Activated CD4-positive, alpha-beta memory T cell treated with anti-CD3 and anti-CD28 coated beads for 36 hours (primary cell): ENCODE results near the gene TGFBR3L. TPM values are rescaled to one million over a fixed set of nuclear protein-coding genes. Genes with fewer than 3 reads are reported as not detected.

Experiments used
- CTCF ChIA-PET: fragments of 350-600 bp; sonication (Branson Sonifier 250); formaldehyde crosslinking; loops from one replicate; lab custom pipeline; 2021; ENCODE audit warnings: antibody characterized with exemption, inconsistent platforms; lab: Charles Lee
- POLR2A ChIA-PET: fragments of 350-600 bp; sonication (Branson Sonifier 250); formaldehyde crosslinking; loops from one replicate; lab custom pipeline; 2021; ENCODE audit warnings: antibody characterized with exemption; lab: Charles Lee
- DNase-seq: peaks from one replicate; pipeline ENCODE4 v3.0.0-alpha.2; 2020
- H3K27ac Mint-ChIP-seq: one replicate; pipeline ENCODE4 v1.8.0; 2021; ENCODE audit warnings: mixed read lengths
- H3K27me3 Mint-ChIP-seq: one replicate; pipeline ENCODE4 v1.8.0; 2021; ENCODE audit warnings: mixed read lengths
- H3K36me3 Mint-ChIP-seq: one replicate; pipeline ENCODE4 v1.8.0; 2021; ENCODE audit warnings: mixed read lengths
- H3K4me1 Mint-ChIP-seq: one replicate; pipeline ENCODE4 v1.8.0; 2021; ENCODE audit warnings: low read depth, mixed read lengths
- H3K4me3 Mint-ChIP-seq: one replicate; pipeline ENCODE4 v1.8.0; 2021; ENCODE audit warnings: mild to moderate bottlenecking, mixed read lengths
- H3K9me3 Mint-ChIP-seq: one replicate; pipeline ENCODE4 v1.8.0; 2021; ENCODE audit warnings: mixed read lengths
- intact Hi-C: fragments of 100-400 bp; cut with micrococcal nuclease; formaldehyde crosslinking; loops from one replicate; pipeline ENCODE4 v1.15.1; 2023
- total RNA-seq, 2 experiments: library from RNA; stranded (reverse); gene quantifications; one replicate each; pipeline ENCODE4 v1.2.3, GENCODE V29; 2021

The TGFBR3L gene
- total RNA-seq, 2 experiments from 2014 or later = 4.4 to 4.6 TPM

DNA sequence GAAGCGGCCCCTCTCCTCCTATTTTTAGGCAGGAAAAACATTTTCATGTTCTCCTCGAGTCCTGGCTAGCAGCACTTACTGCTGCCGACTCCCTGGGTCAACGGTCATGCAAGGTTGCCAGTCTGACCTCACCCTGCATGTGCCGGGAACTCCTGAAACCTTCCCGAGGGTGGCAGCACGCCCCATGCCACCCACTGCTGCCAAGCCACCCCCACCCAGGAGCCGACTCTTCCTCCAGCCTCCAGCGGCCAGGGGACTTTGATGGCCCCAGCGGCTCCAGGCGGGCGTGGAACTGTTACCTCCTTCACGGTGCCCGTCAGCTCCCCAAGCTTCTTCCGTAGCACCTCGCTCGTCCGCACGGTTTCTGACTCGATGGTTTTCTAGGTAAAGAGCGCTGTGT lies 20.1 kb downstream of the TGFBR3L start:
- Mint-ChIP-seq H3K27me3 (no peaks in the 10 kb centered on the region), H3K4me3 (no peak overlapping the region), H3K36me3 (peaks cover 23% of the 10 kb centered on the region), H3K9me3 (no peaks in the 10 kb centered on the region), H3K4me1 (peaks cover 4% of the 10 kb centered on the region), H3K27ac (no peak overlapping the region)
- CTCF ChIA-PET = no interaction called here
- no peak for DNase-seq
- POLR2A ChIA-PET = no interaction called here
- intact Hi-C loops = no loop called here

- CTCF ChIA-PET = interaction anchor here (1.7 kb wide), 1 partner anchor 12 kb away, joined by 5 read pairs; no protein-coding TSS in a partner anchor
- Mint-ChIP-seq H3K4me3 (no peak overlapping the region), H3K27me3 (no peaks in the 10 kb centered on the region), H3K9me3 (no peaks in the 10 kb centered on the region), H3K27ac (no peak overlapping the region), H3K36me3 (peaks cover 17% of the 10 kb centered on the region), H3K4me1 (peaks cover 38% of the 10 kb centered on the region)
- intact Hi-C loops = loop anchor here (5.0 kb wide), 2 partner anchors 111 to 131 kb away; partner anchors contain the start of gene CCL25
- DNase-seq = no peak
- POLR2A ChIA-PET = no interaction called here
Measured at GRCh38 chr19:7940841-7941240, 26.2 kb downstream of the TGFBR3L start.

DNA sequence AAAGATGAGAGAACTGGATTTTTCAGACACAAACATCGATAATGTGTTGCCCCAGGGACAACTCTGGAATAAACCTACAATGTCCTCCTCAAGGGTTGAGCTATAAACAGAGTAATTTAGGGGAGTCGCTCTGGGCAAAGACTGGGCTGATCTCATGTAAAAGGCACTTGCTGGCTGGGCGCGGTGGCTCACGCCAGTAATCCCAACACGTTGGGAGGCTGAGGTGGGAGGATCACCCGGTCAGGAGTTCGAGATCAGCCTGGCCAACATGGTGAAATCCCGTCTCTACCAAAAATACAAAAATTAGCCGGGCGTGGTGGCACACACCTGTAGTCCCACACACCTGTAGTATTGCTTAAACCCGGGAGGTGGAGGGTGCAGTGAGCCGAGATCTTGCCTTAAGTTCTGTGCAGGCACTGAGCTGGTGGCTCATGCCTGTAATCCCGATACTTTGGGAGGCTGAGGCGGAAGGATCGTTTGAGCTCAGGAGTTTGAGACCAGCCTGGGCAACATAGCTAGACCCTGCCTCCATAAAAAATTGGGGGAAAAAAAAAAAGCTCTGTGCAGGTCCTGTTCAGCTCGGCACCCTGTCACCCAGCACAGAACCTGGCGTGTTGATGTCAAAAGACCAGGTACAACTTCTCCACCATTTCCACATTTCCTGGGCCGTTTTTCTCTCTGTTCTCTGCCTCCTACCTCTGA lies 27.4 kb downstream of the TGFBR3L start:
- H3K9me3 Mint-ChIP-seq = no peaks in the 10 kb centered on the region
- peak overlapping the region; percentile 92 for H3K4me3 Mint-ChIP-seq
- H3K27me3 Mint-ChIP-seq = no peaks in the 10 kb centered on the region
- intact Hi-C loops = loop anchor here (5.0 kb wide), 2 partner anchors 110 to 130 kb away; partner anchors contain the start of gene CCL25
- ChIA-PET POLR2A (interaction anchor here (0.7 kb wide), 1 partner anchor 359 kb away, joined by 3 read pairs; no protein-coding TSS in a partner anchor), CTCF (interaction anchor here (0.7 to 2.5 kb wide), 2 partner anchors 15 to 374 kb away, joined by 4 to 13 read pairs; no protein-coding TSS in a partner anchor)
- H3K27ac Mint-ChIP-seq = peak overlapping the region; percentile 23
- H3K4me1 Mint-ChIP-seq = peaks cover 38% of the 10 kb centered on the region
- DNase-seq = no peak
- peaks cover 13% of the 10 kb centered on the region for H3K36me3 Mint-ChIP-seq

GRCh38 chr19:7942981-7943443 lies 28.4 kb downstream of the TGFBR3L start:
- CTCF ChIA-PET = interaction anchor here (0.6 to 3.4 kb wide), 19 partner anchors 9 to 841 kb away, joined by 3 to 46 read pairs (median 11); partner anchors contain the start of genes ELAVL1, HNRNPM, MAP2K7 and SNAPC2
- Mint-ChIP-seq H3K36me3 (peaks cover 13% of the 10 kb centered on the region), H3K4me1 (peaks cover 38% of the 10 kb centered on the region), H3K27ac (peak overlapping the region; percentile 98), H3K4me3 (peak overlapping the region; percentile 92), H3K9me3 (no peaks in the 10 kb centered on the region), H3K27me3 (no peaks in the 10 kb centered on the region)
- intact Hi-C loops = loop anchor here (1.0 to 5.0 kb wide), 5 partner anchors 23 to 378 kb away; partner anchors contain the start of genes CCL25, MAP2K7, NDUFA7 and RPS28
- DNase-seq = no peak
- POLR2A ChIA-PET = interaction anchor here (0.7 to 2.1 kb wide), 14 partner anchors 9 to 380 kb away, joined by 3 to 10 read pairs (median 5); partner anchors contain the start of genes ELAVL1, MAP2K7, PET100 and XAB2

GRCh38 chr19:7943444-7944176 lies 29.0 kb downstream of the TGFBR3L start, which contains the start of gene TIMM44:
TSS of gene TIMM44 (minus strand) at chr19:7943666. CDS start at chr19:7943651, 15 bp downstream.
- peak; percentile 99 for DNase-seq
- no peaks in the 10 kb centered on the region for H3K9me3 Mint-ChIP-seq
- H3K27ac Mint-ChIP-seq = peak within 1 kb of the TSS; percentile 98
- ChIA-PET POLR2A (interaction anchor here (0.6 to 2.1 kb wide), 16 partner anchors 8 to 379 kb away, joined by 3 to 10 read pairs (median 5); partner anchors contain the start of genes ELAVL1, MAP2K7, PET100 and XAB2), CTCF (interaction anchor here (0.6 to 3.4 kb wide), 36 partner anchors 8 to 841 kb away, joined by 3 to 46 read pairs (median 6); partner anchors contain the start of genes ELAVL1, HNRNPM, MAP2K7 and SNAPC2)
- peaks cover 13% of the 10 kb centered on the region for H3K36me3 Mint-ChIP-seq
- H3K4me1 Mint-ChIP-seq = peaks cover 38% of the 10 kb centered on the region
- intact Hi-C loops = loop anchor here (1.0 to 5.0 kb wide), 7 partner anchors 23 to 378 kb away; partner anchors contain the start of genes CCL25, MAP2K7, NDUFA7 and RPS28
- H3K4me3 Mint-ChIP-seq = peak within 1 kb of the TSS; percentile 92
- H3K27me3 Mint-ChIP-seq = no peaks in the 10 kb centered on the region

DNA sequence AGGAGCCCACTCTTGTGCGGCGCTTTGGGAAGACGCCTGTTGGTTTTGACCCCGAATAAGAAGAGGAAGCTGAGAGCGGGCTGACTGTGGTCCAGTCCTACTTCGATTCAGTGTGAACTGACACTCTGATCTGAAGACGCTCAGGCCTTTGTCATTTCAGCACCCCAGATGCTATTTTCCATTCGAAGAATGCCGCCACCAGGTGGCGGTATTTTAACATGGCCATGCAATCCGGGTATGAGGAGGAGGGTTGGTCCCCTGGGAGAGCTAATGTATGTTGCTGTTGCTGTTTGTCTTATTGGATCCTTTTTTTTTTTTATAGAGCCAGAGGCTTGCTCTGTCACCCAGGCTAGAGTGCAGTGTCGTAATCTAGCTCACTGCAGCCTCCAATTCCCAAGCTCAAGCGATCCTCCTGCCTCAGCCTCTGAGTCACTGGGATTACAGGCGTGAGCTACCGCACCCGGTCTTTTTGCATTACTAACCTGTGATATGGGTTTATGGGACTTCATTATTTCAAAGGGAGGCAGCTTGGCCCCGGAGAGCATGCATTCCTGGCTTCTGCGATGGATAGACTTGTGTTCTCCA lies 29.6 kb downstream of the TGFBR3L start:
- H3K4me3 Mint-ChIP-seq = peak overlapping the region; percentile 92

DNA sequence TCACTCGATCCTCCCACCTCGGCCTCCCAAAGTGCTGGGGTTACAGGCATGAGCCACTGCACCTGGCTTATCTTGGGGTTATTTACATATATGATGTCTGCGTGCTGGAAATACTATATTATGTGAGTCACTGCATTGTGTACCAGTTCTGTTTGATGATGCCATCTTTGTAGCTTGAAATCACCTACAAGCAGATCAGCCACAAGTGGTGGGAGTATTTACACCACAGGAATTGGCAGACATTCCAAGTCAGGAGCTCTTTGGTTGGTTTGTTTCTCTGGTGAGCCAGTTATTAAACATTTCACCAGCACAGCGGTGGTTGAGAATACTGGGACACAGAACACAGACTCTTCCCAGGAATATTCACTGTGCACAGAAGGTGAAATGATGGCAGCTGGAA lies 33.3 kb downstream of the TGFBR3L start:
- no peak overlapping the region for H3K27ac Mint-ChIP-seq
- H3K36me3 Mint-ChIP-seq = no peaks in the 10 kb centered on the region
- CTCF ChIA-PET = no interaction called here
- no peaks in the 10 kb centered on the region for H3K9me3 Mint-ChIP-seq
- POLR2A ChIA-PET = no interaction called here
- H3K27me3 Mint-ChIP-seq = no peaks in the 10 kb centered on the region
- no peak overlapping the region for H3K4me3 Mint-ChIP-seq
- no peak for DNase-seq
- intact Hi-C loops = no loop called here
- H3K4me1 Mint-ChIP-seq = peaks cover 13% of the 10 kb centered on the region

More for the DNA sequence above, 29.6 kb downstream of the TGFBR3L start:
- intact Hi-C loops = loop anchor here (1.0 to 5.0 kb wide), 4 partner anchors 58 to 309 kb away; partner anchors contain the start of gene CCL25
- Mint-ChIP-seq H3K4me1 (peaks cover 34% of the 10 kb centered on the region), H3K27ac (peak overlapping the region; percentile 98), H3K36me3 (peaks cover 10% of the 10 kb centered on the region), H3K9me3 (no peaks in the 10 kb centered on the region), H3K27me3 (no peaks in the 10 kb centered on the region)
- POLR2A ChIA-PET = interaction anchor here (0.6 to 2.1 kb wide), 14 partner anchors 8 to 379 kb away, joined by 3 to 10 read pairs (median 5); partner anchors contain the start of genes ELAVL1 and MAP2K7
- DNase-seq = peak; percentile 92
- CTCF ChIA-PET = interaction anchor here (0.6 to 3.4 kb wide), 36 partner anchors 8 to 635 kb away, joined by 3 to 46 read pairs (median 5); partner anchors contain the start of genes CERS4, ELAVL1, MAP2K7 and SNAPC2

GRCh38 chr19:7953060-7953459 lies 38.4 kb downstream of the TGFBR3L start:
- ChIA-PET POLR2A (interaction anchor here (0.6 kb wide), 1 partner anchor 516 kb away, joined by 5 read pairs; no protein-coding TSS in a partner anchor), CTCF (no interaction called here)
- no peak overlapping the region for H3K27ac Mint-ChIP-seq

GRCh38 chr19:7953576-7953975 lies 38.9 kb downstream of the TGFBR3L start:
- ChIA-PET POLR2A (interaction anchor here (0.6 to 1.6 kb wide), 2 partner anchors 10 to 516 kb away, joined by 5 read pairs; partner anchors contain the start of gene TIMM44), CTCF (no interaction called here)
- Mint-ChIP-seq H3K27ac (no peak overlapping the region), H3K36me3 (no peaks in the 10 kb centered on the region), H3K4me1 (no peaks in the 10 kb centered on the region), H3K9me3 (no peaks in the 10 kb centered on the region), H3K27me3 (no peaks in the 10 kb centered on the region), H3K4me3 (no peak overlapping the region)
- intact Hi-C loops = no loop called here
- DNase-seq = no peak

More at GRCh38 chr19:7953060-7953459, 38.4 kb downstream of the TGFBR3L start:
- H3K4me3 Mint-ChIP-seq = no peak overlapping the region
- no peaks in the 10 kb centered on the region for H3K9me3 Mint-ChIP-seq
- intact Hi-C loops = no loop called here
- no peak for DNase-seq
- no peaks in the 10 kb centered on the region for H3K4me1 Mint-ChIP-seq
- H3K36me3 Mint-ChIP-seq = no peaks in the 10 kb centered on the region
- H3K27me3 Mint-ChIP-seq = no peaks in the 10 kb centered on the region

GRCh38 chr19:7955696-7956095 lies 41.1 kb downstream of the TGFBR3L start:
- Mint-ChIP-seq H3K36me3 (no peaks in the 10 kb centered on the region), H3K4me3 (no peak overlapping the region), H3K9me3 (no peaks in the 10 kb centered on the region), H3K27ac (no peak overlapping the region), H3K4me1 (no peaks in the 10 kb centered on the region), H3K27me3 (no peaks in the 10 kb centered on the region)
- intact Hi-C loops = no loop called here
- ChIA-PET CTCF (interaction anchor here (2.1 kb wide), 1 partner anchor 12 kb away, joined by 11 read pairs; the partner anchor contains the start of gene TIMM44), POLR2A (no interaction called here)
- no peak for DNase-seq

DNA sequence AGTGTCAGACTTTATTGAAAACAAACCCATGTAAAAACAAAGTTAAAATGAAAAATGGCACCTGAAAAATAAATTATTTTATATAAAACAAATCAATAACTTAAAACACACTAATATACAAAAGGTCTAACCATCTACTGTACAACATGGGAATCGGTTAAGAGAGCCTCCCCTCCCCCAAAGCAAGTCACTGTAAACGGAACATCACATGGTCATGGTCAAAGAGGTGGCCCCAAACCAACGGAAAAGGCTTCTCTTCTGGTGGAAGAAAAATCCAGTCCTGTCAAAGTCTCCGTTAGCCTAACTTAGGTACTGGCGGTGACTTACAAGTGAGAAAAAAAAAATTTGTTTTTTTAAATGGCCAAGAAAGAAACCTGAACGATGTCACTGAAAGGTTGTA lies 44.6 kb downstream of the TGFBR3L start:
- POLR2A ChIA-PET = no interaction called here
- Mint-ChIP-seq H3K4me1 (no peaks in the 10 kb centered on the region), H3K27ac (no peak overlapping the region), H3K27me3 (no peaks in the 10 kb centered on the region), H3K9me3 (no peaks in the 10 kb centered on the region), H3K36me3 (peaks cover 10% of the 10 kb centered on the region), H3K4me3 (no peak overlapping the region)
- CTCF ChIA-PET = interaction anchor here (2.3 to 2.6 kb wide), 2 partner anchors 11 to 15 kb away, joined by 6 to 13 read pairs; partner anchors contain the start of gene TIMM44
- no peak for DNase-seq
- intact Hi-C loops = no loop called here
